ENCODE measurements around the gene PAPPA2. TPM values are rescaled to one million over a fixed set of nuclear protein-coding genes. Genes with fewer than 3 reads are reported as not detected.

Gene PAPPA2
- total RNA-seq, 1 donor from 2014 or later = 6.1 TPM

DNA sequence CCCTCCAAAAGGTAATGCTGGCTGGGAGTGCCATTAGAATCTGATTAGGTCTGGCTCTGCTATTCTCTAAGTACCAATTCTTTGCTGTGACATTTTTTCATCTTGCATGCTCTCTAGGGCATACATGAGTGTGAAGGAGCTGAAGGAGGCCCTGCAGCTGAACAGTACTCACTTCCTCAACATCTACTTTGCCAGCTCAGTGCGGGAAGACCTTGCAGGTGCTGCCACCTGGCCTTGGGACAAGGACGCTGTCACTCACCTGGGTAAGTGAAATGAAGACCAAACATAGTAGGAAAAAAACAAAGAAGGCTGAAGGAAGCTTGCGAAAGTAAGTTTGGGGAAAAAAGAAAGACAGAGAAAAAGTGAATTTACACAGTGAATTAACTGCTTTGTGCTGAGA lies 207.9 kb downstream of the PAPPA2 start:
- no peak for FAIRE-seq

GRCh38 chr1:176682830-176683535 lies 220.0 kb downstream of the PAPPA2 start:
- no peak for DNase-seq (ENCODE audit: low spot score in 2 of 2)
- no peak for FAIRE-seq

More for the DNA sequence above, 207.9 kb downstream of the PAPPA2 start:
- no peak for DNase-seq (ENCODE audit: low spot score in 2 of 2)

DNA sequence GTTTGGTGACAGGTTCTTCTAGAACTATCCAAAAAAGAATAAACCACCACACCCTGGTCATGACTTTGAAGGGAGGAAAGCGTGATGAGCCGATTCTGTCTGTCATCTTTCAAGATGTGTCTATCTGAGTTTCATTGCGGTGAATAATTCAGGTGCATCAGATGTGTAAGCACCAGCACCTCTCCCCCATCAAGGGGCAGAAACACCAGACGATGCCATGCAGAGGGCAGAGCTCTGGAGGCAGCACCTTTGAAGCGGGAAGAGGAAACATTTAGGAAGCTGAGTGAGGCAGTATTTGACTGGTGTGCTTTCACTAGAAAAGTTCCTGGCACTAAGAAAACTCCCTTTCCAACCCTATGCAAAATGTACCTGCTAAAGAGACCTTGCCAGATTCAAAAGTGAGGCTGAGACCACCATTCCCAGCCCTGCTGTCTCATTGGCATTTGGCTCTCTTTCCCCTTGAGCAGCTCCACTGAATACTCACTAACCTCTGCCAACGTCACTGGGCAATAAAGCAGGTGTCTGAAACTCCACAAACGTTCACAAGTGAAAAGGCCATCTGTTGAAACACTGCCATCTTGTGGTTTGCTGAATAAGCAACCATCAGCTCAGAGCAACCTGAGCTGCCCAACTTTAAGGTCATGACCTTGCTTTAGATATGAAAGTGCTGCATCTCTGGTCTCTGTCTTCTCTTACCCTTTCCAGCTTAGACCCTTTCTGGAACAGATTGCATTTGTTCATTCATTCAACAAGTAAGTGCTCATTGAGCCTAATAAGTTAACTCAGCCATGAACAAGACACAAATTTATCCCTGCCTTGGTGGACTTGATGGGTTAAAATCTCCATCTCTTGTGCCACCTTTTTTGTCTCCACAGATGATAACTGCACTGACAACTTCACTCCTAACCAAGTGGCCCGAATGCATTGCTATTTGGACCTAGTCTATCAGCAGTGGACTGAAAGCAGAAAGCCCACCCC lies 228.6 kb downstream of the PAPPA2 start:
- FAIRE-seq (no peak), DNase-seq (ENCODE audit: low spot score in 2 of 2) (peak in 1 of 2 donors; percentile 13)

- DNase-seq (ENCODE audit: low spot score in 2 of 2) = peak in 1 of 2 donors; percentile 9
Observed at GRCh38 chr1:176692431-176692830, 229.5 kb downstream of the PAPPA2 start.

DNA sequence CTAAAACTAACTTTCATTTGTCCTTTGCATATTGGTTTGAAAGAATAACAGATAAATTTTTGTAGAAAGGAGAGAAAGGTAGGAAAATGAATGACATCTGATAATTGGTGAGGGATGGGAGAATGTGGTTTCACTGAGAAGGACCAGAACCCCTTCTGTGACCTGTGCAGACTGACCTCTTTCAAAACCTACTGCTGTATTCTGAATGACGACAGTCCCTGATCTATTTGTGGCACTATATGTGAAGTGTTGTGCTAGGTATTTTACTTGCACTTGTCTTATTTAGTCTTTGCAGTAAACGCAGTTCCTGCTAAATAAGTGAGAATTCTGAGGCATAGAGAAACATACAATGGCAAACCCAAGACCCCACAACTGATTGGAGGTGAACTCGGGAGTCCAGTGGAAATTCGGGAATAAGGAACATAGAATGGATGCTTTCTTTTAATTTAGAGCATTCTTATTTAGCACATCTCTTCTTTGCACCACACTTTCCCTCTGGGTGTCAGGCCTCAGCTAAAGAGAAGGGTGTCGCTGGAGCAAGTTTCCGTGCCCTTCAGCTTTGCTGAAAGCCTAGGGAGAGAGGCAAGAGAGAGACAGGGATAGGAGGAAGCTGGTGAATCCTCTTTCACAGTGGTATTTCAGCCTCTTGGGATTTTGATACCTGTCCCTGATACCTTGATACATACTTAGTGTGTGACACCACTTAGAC lies 230.2 kb downstream of the PAPPA2 start:
- DNase-seq (ENCODE audit: low spot score in 2 of 2) (no peak), FAIRE-seq (no peak)

More at GRCh38 chr1:176692431-176692830, 229.5 kb downstream of the PAPPA2 start:
- FAIRE-seq = no peak

DNA sequence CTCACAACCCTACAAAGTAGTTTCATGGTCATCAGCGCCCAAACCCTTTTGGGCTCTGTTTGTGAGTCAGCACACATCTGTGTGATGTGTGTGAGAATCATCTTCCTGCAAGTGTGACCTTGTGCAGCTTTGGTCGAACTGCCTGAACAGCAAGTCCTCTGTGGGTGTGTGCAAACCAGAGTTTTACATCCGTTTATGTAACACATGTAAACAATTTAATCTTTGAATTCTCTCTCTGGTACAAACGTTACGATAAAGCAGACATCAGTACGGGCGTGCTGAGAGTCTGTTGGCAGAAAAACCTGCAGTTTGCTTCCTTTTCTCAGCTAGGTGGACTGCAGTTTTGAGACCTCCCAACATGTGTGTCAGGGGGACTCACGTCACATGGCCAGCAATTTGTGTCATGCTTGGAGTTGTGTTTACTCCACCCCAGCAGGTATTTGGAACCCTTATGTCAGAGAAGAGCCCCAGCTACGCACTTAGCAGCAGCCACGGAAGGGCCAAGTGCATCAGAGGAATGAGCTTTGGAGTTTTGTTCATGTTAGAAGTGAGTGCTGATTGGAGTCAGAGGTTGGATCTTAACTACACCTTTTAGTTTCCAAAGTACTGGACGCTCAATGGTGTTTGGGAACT lies 230.8 kb downstream of the PAPPA2 start:
- FAIRE-seq (no peak), DNase-seq (ENCODE audit: low spot score in 2 of 2) (no peak)

- DNase-seq (ENCODE audit: low spot score in 2 of 2) (no peak), FAIRE-seq (no peak)
Observed at GRCh38 chr1:176694713-176695112, 231.7 kb downstream of the PAPPA2 start.

DNA sequence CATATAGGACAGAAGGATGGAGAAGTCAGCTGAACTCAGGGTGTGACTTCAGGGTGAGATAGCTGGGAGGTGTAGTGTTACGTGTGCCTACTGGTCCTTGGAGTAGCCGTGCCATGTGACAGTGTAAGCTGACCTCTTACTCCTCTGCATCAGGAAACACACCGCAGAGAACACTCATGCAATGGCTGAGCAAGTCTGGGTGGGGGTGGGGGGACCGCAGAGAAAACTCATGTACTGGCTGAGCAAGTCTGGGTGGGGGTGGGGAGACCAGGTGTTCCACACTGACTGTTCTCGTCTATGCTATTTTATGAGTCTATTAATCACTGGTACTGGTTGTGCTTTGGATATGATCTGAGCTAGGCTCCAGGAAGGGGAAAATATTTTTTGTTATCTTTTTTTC lies 233.1 kb downstream of the PAPPA2 start:
- FAIRE-seq = no peak
- no peak for DNase-seq (ENCODE audit: low spot score in 2 of 2)

GRCh38 chr1:176696689-176697088 lies 233.7 kb downstream of the PAPPA2 start:
- no peak for FAIRE-seq
- no peak for DNase-seq (ENCODE audit: low spot score in 2 of 2)

DNA sequence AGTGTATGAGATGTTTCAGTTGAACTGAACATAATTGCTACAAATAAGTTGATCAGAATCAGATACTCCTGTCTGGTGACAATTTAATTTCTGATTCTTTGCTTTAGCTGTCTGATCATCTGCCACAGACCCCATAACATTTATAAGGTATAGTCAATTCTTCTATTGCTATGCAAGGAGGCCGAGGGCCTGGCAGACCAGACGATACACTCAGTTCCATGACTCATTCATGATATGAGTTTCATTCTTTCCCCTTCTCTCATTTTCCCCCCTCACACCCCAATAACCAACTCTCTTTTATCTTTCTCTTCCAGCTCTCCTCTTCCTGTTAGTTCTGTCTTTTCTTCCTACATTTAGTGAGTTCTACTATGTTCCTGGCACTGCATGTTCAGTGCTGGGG lies 236.8 kb downstream of the PAPPA2 start:
- FAIRE-seq = no peak

GRCh38 chr1:176701151-176701866 lies 238.3 kb downstream of the PAPPA2 start:
- no peak for DNase-seq (ENCODE audit: low spot score in 2 of 2)
- no peak for FAIRE-seq

More for the DNA sequence above, 236.8 kb downstream of the PAPPA2 start:
- DNase-seq (ENCODE audit: low spot score in 2 of 2) = no peak

DNA sequence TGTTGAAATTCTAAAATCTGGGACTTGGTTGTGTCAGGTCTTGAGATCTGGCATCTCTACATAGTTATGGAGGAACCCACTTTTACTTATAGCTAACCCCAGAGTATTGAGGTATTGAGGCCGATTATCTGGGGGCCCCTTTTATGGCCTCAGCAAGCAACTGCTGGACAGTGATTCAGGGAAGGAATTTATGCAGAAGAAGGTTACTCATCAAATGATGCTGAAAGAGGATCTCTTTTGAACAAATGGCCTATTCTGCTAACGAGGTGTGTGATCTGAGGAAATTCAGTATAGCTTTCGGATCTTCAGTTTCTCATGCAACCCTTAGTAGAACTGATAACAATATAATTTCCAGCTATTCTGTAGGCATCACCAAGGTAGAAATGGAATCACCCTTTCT lies 239.9 kb downstream of the PAPPA2 start:
- FAIRE-seq = no peak
- no peak for DNase-seq (ENCODE audit: low spot score in 2 of 2)

GRCh38 chr1:176705585-176705984 lies 242.6 kb downstream of the PAPPA2 start:
- DNase-seq (ENCODE audit: low spot score in 2 of 2) = no peak
- no peak for FAIRE-seq

DNA sequence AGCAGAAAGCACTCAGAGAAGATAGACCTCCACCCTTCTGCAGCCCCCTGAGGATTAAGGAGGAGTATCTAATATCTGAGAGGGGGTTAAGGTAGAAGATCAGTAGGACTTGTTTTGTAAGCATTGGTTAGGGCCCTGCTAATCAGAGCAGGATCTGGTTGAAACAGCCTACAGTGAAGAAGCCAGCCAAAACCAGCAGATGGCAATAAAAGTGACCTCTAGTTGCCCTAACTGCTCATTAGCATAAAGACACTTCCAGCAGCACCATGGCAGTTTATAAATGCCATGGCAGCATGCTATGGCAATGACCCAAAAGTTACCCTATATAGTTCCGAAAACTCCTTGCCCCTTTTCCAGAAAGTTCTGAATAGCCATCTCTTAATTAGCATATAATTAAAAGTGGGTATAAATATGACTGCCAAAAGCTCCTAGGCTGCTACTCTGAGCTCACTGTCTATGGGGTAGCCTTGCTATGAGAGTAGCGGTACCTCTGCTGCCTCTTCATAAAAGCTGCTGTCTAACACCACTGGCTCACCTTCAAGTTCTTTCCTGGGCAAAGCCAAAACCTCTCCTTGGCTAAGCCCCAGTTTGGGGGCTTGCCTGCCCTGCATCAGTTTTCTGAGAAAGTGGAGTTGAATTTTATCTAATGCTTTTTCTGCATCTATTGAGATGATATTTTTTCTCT lies 254.2 kb downstream of the PAPPA2 start:
- DNase-seq (ENCODE audit: low spot score in 2 of 2) = no peak
- no peak for FAIRE-seq

DNA sequence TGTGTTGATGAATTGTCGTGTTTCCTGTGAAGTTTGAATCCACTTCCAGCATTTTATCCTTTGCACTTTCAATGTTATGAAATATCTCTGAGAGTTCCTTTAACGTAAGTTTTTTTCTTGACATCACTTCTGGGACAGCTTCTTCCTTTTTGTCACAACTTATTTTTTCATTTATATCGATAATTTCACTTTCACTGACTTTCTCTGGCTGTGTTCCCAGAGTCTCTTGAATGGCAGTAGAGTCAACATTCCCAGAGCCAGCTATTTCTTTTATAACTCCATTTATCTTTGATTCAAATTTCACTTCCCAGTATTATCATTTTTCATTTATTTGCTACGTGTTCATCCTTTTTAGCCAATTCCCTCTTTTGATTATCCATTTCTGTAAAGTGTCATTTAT lies 256.5 kb downstream of the PAPPA2 start:
- FAIRE-seq (no peak), DNase-seq (ENCODE audit: low spot score in 2 of 2) (no peak)

GRCh38 chr1:176720838-176721237 lies 257.9 kb downstream of the PAPPA2 start:
- FAIRE-seq = no peak
- DNase-seq (ENCODE audit: low spot score in 2 of 2) = no peak

DNA sequence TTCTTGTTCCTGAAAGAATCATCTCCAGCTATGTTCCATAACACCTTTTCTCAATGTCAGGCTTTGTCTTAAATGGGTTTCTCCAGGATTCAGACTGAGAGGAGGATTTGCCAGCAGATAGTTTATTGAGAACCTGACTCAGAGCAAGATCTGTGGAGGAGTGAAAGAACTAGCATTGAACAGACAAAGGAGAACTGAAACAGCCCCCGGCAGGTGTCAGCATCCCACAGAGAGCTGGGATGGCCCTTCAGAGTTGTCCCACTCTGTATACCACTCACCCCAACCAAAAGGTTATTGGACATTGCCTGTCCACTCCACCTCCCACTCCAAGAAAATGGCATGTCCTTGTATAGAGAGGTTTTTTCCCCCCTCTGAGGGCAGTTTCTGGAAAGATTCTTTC lies 270.7 kb downstream of the PAPPA2 start:
- FAIRE-seq = no peak

DNA sequence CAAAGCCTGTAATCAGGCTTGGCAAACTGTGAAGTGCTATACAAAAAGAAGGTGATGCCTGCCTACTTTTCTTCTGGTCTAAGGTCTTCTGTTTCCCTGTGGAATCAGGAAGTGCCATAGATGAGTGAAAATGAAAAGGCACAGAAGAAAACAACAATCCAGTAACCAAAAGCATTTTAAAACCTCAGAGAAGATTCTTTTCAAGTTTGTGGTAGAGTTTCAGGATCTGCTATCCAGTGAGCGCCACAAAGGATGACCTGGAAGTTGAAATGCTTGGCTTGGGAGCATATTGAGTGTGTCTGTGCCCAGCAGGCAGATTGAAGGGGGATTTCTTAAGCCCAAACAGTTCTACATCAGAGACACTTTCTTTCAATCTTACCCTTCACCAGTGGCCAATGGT lies 272.2 kb downstream of the PAPPA2 start:
- FAIRE-seq = no peak

More for the DNA sequence above, 270.7 kb downstream of the PAPPA2 start:
- no peak for DNase-seq (ENCODE audit: low spot score in 2 of 2)

DNA sequence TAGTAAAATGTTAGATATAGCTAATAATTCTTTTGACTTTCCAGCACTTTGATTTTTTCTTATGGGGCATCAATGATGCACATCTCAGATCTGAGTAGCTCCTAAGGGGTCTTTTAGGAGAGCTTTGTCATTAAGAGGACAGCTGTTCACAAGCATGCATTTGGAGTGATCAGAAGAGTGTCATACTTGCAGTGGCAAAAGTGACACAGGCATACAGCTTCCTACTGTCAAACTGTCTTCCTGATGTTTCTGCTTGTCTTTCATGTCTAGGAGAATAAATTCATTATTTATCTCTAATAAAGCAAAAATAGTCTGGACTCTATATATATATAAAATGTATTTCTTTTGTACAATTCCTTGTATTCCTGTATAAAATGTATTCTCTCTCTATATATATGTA lies 273.0 kb downstream of the PAPPA2 start:
- FAIRE-seq = no peak
- no peak for DNase-seq (ENCODE audit: low spot score in 2 of 2)

More for the DNA sequence above, 272.2 kb downstream of the PAPPA2 start:
- no peak for DNase-seq (ENCODE audit: low spot score in 2 of 2)

All from frontal cortex (tissue), 4 donors.